ENCODE results near the gene ARHGEF26.
A peak's percentile ranks its signal among the peaks of the same experiment; 100 is the strongest.

Gene ARHGEF26

DNA sequence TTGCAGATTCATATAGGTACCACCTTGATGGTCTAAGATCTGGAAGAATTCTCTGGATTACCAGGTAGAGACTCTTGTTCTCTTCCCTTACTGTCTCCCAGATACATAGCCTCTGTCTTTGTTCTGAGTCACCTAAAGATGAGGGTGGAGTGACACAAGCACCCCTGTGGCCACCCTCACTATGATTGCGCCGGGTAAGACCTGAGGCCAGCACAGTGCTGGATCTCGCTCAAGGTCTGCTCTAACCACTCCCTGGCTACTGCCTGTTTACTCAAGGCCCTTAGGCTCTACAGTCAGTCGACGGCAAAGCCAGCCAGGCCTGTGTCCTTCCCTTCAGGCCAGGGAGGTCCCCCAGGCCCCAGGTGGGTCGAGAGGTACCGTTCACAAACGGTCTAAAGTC is 88.3 kb downstream of the ARHGEF26 start:
- DNase-seq = no peak

DNA sequence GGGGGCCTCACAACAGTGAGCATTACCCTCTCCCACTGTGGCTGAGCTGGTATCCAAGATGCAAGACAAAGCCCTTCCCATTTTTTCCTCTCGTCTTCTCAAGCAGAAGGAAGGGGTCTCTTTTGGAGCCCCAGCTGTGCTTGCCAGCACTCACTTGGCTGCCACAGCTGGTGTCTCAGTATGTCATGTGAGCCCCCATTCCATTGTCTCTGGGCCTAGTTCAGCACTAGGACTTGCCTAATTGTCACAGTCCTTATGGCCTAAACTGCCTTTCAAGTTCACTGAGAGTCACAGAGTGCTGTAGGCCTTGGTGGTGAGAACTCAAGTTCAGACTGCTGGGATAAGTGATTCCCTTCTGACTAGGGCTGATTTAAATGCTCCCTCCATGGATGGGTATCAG is 89.8 kb downstream of the ARHGEF26 start:
- DNase-seq = no peak

DNA sequence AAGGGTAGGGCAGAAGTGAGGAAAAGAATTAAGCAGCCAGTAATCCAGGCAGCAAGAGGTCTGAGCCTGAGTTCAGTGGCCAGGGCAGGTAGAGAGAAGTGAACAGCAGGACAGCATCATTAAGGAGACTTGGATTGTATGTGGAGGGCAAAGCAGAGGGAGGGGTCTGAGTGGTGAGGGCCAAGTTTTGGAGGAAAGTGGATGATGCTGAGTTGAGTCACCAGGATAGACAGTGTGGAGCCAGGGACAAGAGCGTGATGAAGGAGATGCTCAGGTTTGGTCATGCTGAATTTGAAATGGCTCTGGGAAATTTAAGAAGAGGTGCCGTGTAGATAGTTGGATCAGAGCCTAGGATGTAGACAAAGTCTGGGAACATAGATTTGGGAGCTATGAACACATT is 93.1 kb downstream of the ARHGEF26 start:
- DNase-seq = no peak

DNA sequence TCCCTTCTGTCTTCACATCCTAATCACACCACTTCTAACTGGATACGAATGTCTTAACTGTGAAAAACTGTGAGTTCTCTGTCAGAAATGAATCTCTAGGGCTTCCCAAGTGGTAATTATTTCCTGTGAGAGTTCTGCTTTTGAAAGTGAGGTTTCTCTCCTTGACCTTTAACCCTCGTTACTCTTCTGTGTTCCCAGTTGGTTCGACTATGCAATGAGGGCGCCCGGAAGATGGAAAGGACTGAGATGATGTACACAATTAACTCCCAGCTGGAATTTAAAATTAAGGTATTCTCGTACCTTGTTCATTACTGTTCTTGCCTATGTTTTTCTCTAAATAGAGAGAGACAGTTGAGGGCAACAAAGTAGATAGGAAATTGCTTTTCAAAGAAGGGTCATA is 96.5 kb downstream of the ARHGEF26 start:
- no peak for DNase-seq

DNA sequence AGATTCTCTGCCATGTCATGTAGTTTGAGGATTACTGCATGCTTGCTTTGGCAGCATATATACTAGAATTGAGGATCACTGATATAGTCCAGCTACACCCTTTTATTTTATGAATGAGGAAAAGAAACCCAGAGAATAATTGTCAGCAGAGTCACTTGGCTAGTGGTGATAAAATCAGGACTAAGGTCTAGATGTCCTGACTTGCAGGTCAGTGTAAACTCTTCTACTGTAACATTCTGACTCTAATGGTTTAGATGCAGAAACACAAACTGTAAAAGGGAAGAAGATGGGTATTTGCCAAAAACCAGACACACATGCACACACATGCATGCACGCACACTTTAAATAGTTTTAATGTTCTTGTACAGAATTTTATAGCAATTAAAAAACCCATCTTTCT is 97.5 kb downstream of the ARHGEF26 start:
- DNase-seq = no peak

DNA sequence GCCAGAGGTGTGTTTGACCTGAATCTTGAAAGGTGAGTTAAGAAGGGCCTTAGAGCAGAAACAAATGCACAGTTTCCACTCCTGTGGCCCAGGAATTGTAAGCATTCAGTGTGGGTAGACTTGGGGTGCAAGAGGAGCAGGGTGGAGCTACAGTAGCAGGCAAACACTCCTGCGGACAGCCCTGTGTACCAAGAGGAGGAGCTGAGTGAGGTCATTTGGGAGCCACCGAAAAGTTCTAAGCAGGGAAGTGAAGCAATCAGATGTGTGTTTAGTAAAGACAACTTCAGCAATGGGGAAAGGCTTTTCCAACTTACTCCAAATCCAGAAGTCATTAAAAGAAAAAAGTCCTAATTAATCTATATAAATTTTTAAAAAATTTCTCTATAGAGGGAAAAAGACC is 99.3 kb downstream of the ARHGEF26 start:
- DNase-seq = no peak

DNA sequence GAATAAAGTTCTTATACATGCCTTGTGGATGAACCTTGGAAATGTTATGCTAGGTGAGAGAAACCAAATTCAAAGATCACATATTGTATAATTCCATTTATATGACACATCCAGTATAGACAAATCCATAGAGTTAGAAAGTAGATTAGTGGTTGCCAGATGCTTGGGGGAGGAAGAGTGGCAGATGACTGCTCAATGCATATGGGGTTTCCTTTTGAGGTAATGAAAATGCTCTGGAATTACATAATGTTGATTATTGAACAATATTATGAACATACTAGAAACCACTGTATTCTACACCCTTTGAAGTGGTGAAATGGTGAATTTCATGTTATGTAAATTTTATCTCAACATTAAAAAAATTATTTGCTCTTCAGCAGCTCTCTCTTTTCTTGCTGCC is 102.3 kb downstream of the ARHGEF26 start:
- DNase-seq = no peak

DNA sequence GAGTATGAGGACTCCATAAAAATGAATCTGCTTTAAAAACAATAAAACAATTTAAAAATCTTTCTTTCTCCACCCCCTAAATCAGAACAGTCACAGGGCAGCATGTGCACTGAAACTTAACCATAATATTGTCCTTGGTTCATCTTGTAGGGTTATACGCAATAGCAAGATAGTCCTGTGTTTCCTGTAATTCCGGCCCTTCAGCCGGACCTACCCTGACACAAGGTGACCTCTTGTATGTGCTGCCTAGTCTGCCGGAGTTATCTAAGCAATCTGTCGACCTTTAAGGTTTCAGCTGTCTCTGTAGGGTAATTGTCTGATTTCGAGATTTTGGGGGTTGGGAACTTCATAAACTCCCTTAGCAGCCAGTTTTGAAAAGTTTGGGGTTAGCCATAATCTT is 103.2 kb downstream of the ARHGEF26 start:
- DNase-seq = no peak

DNA sequence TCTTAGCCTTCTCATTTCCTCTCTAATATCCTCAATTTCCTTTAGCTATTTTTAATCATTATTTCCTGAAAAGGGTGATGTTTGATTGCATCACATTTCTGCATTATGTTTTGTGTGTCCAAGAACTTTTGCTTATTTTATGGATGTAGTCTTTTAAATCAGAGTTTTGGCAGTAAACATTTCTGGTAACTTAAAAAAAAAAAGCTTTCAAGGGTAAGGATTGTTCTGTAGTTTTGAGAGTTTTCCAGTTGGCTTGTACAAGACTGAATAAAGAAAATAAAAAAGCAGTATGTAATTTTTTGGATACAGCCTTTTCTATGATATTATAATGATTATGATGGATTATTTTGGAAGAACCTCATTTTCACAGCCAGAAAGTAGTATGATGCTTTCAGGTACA is 103.7 kb downstream of the ARHGEF26 start:
- DNase-seq = no peak

DNA sequence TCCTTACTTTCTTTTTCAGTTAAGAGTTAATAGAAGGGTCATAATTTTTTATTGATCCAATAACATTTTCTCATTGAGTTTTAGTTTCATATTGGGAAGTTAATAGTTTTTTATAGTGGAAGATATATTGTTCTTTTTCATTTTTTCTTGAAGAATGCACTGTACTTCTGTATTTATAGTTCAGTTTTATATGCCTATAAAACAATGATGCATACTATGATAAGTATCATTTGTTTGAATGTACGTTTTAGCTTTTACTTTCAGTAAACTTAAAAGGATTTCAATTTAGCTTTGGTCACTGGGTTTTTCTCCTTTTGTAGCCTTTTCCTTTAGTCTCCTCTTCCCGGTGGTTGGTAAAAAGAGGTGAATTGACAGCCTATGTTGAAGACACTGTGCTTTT is 104.3 kb downstream of the ARHGEF26 start:
- DNase-seq = no peak

DNA sequence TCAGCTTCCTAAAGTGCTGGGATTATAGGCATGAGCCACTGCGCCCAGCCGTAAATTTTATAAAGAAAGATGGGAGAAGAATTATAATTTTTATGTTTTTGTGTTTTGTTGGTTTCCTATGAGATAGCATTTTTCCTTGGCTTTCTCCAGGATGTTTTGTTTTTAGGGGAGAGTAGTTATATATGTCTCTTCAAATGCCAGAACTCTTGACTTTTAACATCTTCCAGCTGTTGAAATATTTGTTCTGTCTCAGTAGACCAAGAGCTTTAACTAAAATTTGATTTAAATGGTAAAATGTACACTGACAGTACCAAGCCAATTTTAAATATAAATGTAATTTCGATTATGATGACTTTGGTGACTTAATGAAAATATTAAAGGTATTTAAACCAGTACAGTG is 106.3 kb downstream of the ARHGEF26 start:
- DNase-seq = peak; percentile 3

DNA sequence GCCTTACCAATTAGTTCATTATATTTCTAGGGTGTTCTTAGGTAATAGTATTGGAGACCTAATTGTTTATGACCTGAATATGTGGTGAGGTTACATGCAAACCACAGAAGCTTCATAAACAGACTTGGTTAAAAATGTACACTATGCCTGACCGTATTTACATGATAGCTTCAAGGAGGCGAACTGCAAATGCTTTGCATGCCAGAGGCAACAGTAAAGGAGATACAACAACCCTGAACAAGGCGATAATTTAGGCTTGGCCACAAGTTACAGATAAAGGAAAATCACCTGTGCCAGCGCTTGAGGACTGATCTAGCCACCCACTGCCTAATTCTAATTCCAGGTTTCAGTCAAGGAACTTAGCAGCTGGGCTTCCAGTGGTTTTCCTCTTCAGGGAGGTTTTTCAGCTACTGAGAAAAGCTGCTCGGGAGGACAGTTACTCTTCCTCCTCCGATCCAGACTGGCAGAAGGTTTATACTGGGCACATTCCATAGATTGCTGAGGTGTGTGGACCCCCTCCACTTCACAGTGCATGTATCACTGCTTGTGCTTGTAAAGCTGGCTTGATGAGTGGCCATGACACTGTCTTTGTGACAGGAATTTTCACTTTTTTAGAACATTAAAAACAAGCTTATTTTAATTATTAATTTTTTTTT is 107.5 kb downstream of the ARHGEF26 start:
- no peak for DNase-seq

DNA sequence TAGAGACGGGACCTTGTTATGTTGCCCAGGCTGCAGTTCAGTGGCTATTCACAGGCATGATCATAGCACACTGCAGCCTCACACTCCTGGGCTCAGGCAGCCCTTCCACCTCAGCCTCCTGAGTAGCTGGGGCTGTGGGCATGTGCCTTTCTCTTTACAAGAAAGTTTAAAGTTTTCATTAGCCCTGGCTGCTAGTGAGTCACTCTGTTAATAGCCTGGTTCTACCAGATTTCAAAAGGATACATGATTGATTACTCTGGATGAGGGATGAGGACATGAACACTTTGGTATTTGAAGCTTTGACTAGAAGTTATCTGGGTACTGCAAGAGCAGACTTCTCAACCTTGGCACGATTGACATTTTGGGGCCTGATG is 108.0 kb downstream of the ARHGEF26 start:
- DNase-seq = no peak

DNA sequence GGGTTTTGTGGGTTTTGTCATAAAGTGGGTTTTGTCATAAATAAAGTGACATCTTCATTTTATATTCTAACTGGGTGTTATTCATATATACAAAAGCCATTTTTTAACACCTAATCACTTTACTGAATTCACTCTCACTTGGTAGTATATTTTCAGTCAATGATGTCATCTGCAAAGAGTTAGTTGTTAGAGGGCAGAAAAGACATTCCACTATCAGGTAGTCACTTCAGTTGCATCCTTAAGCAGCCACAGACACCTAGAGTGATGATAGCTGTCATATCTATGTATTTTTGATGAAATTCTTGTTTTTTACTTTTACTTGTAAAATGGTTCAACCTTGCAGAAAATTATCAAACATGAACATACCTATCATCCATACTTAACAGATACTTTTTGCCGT is 114.1 kb downstream of the ARHGEF26 start:
- peak; percentile 44 for DNase-seq

DNA sequence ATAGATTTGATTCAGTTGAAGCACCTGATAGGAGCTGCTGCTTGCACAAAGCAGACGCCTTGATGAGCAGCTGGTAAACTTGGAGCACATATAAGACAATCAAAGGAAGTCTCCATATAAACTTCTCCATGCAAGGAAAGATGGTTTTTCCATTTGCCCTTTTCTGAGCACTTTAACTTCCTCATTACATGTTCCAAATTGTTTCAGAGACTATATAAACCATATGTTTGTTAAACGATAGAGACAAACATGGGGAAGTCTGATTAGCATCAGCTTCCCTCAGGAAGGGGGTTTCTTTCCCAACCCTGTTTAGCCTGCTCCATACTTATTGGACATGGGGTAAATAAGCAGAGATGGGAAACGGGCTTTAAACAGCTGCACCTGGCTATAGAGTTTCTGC is 115.1 kb downstream of the ARHGEF26 start:
- no peak for DNase-seq

DNA sequence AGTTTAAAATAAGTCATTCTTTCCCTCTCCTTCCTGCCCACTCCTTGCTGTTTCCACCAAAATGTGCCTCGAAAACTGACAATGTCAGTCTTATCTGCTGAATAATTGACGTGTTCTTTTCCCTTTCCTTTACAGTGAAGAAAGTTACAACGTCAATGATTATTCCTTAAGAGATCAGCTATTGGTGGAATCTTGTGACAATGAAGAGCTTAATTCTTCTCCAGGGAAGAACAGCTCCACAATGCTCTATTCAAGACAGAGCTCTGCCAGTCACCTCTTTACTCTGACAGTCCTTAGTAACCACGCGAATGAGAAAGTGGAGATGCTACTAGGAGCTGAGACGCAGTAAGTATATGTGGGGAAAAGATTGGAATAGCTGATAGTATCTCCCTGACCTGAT is 119.0 kb downstream of the ARHGEF26 start:
- no peak for DNase-seq

DNA sequence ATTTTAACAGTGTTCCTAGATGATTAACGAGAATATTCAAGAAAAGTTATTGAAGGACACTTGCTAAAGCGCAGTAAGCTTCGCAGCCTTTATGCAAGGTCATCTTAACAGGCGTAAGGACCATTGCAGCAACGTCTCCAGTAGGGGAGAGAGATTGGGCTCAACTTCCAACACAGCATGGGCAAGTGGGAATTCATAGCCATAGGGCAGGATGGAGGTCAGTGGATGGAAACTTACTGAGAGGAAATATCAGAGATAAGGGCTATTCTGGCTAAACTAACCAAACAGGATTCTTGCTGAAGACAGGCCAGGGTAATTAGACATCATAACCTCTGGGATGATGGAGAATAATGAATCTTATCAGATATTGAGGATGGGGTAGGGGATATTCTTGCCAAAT is 120.3 kb downstream of the ARHGEF26 start:
- no peak for DNase-seq

DNA sequence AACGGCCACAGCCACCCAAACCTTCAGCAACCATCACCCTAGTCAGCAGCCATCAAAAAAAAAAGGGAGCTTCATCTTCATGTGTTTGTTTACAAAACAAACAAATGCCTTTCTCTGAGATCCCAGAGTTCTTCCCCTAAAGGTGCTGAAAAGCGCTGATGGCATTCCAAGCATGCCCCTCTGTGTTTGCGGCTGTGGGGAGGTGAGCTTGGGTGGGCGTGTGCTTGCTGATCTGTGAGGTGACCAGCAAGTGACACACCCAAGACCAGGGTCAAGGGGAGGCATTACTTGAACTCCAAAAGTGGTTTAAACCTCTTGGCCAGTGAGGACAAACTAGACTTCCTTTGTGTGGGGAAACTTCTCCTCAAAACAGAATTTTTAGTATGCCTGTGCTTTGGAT is 121.6 kb downstream of the ARHGEF26 start:
- no peak for DNase-seq

DNA sequence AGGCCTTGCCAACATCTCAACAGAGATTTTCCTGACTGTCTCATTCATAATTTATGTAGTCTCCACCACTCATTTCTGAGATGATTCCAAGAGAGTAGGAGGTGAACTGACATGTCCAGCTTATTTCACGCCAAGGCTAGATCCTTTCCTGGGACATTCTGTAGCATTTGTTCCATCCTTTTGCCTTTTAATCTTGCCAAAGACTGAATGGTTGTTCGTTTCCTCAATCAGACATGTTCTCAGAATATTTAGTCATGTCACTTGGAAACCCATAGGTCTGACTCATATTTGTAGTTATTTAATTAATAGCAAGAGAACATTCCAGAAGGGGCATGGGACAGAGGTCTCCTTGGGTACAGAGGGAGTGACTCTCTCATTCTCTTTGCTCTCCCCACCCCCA is 122.2 kb downstream of the ARHGEF26 start:
- DNase-seq = peak; percentile 30

DNA sequence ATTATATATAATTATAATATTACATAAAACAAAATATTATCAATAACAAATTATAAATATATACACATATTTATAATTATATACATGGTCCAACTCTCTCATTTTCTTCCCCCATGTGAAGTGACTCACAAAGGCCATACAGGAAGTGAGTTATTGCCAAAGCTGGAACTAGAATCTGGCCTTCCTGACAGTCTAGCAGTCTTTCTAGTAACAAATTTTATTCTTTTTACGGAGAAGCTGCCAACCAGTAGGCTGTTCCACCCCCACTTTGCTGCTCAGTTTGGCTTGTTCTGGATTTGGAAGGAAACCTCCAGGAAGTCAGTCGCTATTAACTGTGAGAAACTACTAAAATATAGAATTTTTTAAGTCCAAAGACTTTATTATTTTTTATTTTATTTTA is 123.5 kb downstream of the ARHGEF26 start:
- peak; percentile 22 for DNase-seq

DNA sequence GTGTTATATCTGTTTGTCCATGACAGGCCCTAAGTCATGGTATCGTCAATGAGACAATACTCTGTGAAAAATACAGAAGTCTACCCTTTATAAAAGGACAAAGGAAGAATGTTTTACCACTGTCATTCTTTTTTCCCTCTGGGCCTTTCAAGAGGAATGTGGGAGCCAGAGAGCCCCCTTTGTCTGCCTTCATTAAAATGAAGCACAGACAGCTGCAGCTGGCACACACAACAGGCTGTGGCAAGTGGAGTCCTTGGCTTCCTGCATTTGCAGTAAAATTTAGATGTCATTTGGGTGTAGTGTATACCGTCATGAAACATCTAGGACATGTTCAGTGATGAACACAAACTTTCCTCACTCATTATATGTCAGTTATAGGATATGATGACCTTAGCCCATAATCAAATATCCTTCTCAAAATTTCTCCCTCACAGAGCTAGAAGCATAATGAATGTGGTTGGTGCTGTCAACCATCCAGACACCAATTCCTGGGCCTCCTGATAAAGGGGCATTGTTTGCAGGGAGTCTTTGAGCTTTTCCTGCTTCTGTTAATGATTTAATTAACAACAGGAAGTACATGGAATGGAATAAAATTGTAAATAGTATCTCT is 126.7 kb downstream of the ARHGEF26 start:
- DNase-seq = no peak

DNA sequence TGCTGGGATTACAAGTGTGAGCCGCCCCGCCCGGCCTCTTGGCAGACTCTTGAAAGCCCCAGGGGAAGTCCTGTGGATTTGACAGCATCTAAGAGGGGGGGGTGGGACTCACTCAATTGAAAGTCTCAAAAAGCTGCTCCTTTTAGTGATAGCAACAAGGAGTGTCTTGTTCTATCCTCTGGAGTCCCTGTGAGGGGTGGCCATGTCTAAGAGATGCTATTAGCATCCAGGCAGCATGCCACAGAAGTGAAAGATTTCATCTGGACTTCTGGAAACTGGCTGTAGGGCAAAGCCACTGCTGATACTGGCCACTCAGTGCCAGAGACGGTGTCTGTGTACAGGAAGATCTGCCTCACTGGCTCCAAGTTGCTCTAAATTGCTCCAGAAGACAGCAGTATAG is 129.1 kb downstream of the ARHGEF26 start:
- DNase-seq = no peak

DNA sequence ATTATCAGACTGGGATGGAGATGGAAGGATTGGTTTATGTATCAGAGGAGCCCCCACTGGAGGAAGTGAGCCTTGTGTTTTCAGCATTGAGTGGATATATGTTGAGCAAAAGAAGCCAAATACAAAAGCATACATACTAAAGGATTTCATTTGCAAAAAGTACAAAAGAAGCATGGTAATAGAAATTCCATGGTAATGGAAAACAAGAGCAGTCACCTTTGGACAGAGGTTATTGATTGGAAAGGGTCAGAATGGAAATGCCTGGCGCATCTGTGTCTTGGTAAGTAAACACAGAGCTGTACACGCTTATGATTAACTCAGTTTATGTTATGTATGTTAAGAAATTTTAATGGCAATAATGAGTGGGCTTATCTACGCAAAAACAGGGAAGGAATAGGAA is 130.4 kb downstream of the ARHGEF26 start:
- no peak for DNase-seq

DNA sequence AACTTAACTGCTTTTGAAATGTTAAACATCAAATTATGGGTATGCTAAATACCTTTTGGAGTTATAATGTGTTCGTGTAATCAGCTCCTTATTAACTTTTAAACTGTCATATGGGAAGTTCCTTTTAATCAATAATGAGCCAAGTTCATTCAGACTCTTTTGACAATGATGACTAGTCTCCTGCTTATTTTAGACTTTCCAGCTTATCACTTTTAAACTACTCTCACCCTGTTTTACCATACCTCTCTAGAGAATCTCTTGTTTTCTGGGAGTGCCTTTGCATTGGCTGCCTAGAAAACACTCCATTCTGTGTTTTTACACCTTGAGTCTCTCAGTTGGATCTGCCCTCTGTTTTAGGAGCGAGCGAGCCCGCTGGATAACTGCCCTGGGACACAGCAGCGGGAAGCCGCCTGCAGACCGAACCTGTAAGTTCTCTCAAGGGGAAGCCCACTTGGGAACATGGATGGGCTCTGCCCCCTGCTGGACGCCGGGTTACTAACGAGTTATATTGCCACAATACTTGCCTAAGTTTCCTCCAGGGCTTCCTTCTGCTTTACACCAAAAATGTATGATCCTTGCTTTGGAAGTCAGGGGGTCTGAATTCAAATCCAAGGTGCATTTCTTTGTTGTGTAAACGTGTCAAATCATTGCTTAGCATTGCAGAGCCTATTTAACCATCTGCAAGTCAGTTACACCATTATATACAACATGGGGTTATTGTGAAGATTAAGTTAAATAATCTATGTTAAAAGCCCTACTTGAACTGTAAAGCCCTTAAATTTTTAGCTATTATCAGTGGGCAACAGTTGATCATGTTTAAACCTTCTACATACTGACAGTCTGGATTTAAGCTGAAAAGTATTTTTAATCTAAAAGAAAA is 131.8 kb downstream of the ARHGEF26 start:
- DNase-seq = peak; percentile 84
